Thoracic aorta (tissue), 2 donors: ENCODE data around the gene ZRANB3. TPM values are rescaled to one million over a fixed set of nuclear protein-coding genes. Genes with fewer than 3 reads are reported as not detected.

ENCODE experiments used
- ATAC-seq: fragments of 150-250 bp; one replicate; pipeline ENCODE4 v1.8.0; 2017; ENCODE audit warnings: low read depth; ENCODE audit not compliant: insufficient number of reproducible peaks, low FRiP score
- DNase-seq: peaks from one replicate; pipeline ENCODE4 v3.0.0-alpha.2; 2020; ENCODE audit warnings: low spot score
- H3K27ac ChIP-seq, 2 donors: fragments of 200-600 bp; sonication (generic); 1 replicate in 1 of 2; 2 replicates in 1 of 2; pipeline ENCODE4 v1.5.1; 2016; ENCODE audit warnings: mild to moderate bottlenecking in 2 of 2, moderate library complexity in 2 of 2
- H3K27me3 ChIP-seq: fragments of 200-600 bp; sonication (generic); replicated peaks from 2 replicates; pipeline ENCODE4 v1.6.0; 2016; ENCODE audit warnings: mild to moderate bottlenecking; ENCODE audit not compliant: insufficient read depth
- H3K36me3 ChIP-seq: fragments of 200-600 bp; sonication (generic); one replicate; pipeline ENCODE4 v1.5.1; 2016
- H3K4me1 ChIP-seq, 2 donors: fragments of 200-600 bp; sonication (generic); 1 replicate in 1 of 2; 2 replicates in 1 of 2; pipeline versions ENCODE4 v1.5.1 to v1.6.0; 2016; ENCODE audit warnings: low read depth in 2 of 2, mild to moderate bottlenecking in 1 of 2; ENCODE audit not compliant: control insufficient read depth in 1 of 2
- H3K4me3 ChIP-seq: fragments of 200-600 bp; sonication (generic); 2 replicates; pipeline ENCODE4 v1.5.1; 2016; ENCODE audit warnings: mild to moderate bottlenecking
- H3K9me3 ChIP-seq: fragments of 200-600 bp; sonication (generic); 2 replicates; pipeline ENCODE4 v1.5.1; 2016
- CTCF ChIP-seq: fragments of 200-600 bp; sonication (generic); IDR thresholded peaks from one replicate; pipeline ENCODE4 v1.5.1; 2019; ENCODE audit warnings: antibody characterized with exemption
- total RNA-seq, 2 donors: library from RNA; depleted of rRNA; stranded (reverse); fragments of >200 nt; gene quantifications; one replicate each; pipeline versions ENCODE4 v1.1.0 to v1.2.3, GENCODE V29; 2016

Gene ZRANB3
- total RNA-seq, 2 donors from 2014 or later, result 3.2 to 4.2 TPM

- no peak overlapping the region for H3K27ac ChIP-seq
- ATAC-seq (no peak), DNase-seq (no peak)
- no peaks in the 10 kb centered on the region for H3K4me1 ChIP-seq
- H3K4me3 ChIP-seq, result no peak overlapping the region
- no peaks in the 10 kb centered on the region for H3K27me3 ChIP-seq
- peaks cover 39% of the 10 kb centered on the region for H3K36me3 ChIP-seq
- H3K9me3 ChIP-seq, result no peaks in the 10 kb centered on the region
- TF ChIP-seq CTCF, result no peak
Observed at GRCh38 chr2:135152361-135152760, 378.7 kb downstream of the ZRANB3 start.

GRCh38 chr2:135151615-135152014 lies 379.4 kb downstream of the ZRANB3 start:
- H3K36me3 ChIP-seq, result peaks cover 36% of the 10 kb centered on the region

GRCh38 chr2:135150725-135151124 lies 380.3 kb downstream of the ZRANB3 start:
- no peak for TF ChIP-seq CTCF
- Histone ChIP-seq H3K27ac (no peak overlapping the region), H3K9me3 (no peaks in the 10 kb centered on the region), H3K36me3 (peaks cover 36% of the 10 kb centered on the region), H3K27me3 (no peaks in the 10 kb centered on the region), H3K4me3 (no peak overlapping the region), H3K4me1 (no peaks in the 10 kb centered on the region)
- ATAC-seq (no peak), DNase-seq (no peak)

More at GRCh38 chr2:135151615-135152014, 379.4 kb downstream of the ZRANB3 start:
- TF ChIP-seq CTCF, result no peak
- Histone ChIP-seq H3K4me3 (no peak overlapping the region), H3K9me3 (no peaks in the 10 kb centered on the region), H3K4me1 (no peaks in the 10 kb centered on the region), H3K27ac (no peak overlapping the region), H3K27me3 (no peaks in the 10 kb centered on the region)
- ATAC-seq, result no peak
- DNase-seq, result no peak

- Histone ChIP-seq H3K9me3 (no peaks in the 10 kb centered on the region), H3K4me3 (no peak overlapping the region), H3K36me3 (peaks cover 27% of the 10 kb centered on the region), H3K27ac (no peak overlapping the region), H3K27me3 (no peaks in the 10 kb centered on the region), H3K4me1 (no peaks in the 10 kb centered on the region)
- no peak for DNase-seq
- ATAC-seq, result no peak
- TF ChIP-seq CTCF, result no peak
Observed at GRCh38 chr2:135149251-135149650, 381.8 kb downstream of the ZRANB3 start.

GRCh38 chr2:135144343-135144742 lies 386.7 kb downstream of the ZRANB3 start:
- no peak for TF ChIP-seq CTCF

More at GRCh38 chr2:135144343-135144742, 386.7 kb downstream of the ZRANB3 start:
- Histone ChIP-seq H3K9me3 (no peaks in the 10 kb centered on the region), H3K4me3 (no peak overlapping the region), H3K27ac (no peak overlapping the region), H3K36me3 (no peaks in the 10 kb centered on the region), H3K27me3 (no peaks in the 10 kb centered on the region), H3K4me1 (no peaks in the 10 kb centered on the region)
- ATAC-seq, result no peak
- no peak for DNase-seq
